OCI-LY3 (cell line): ENCODE results near the gene BUB3.

Experiments used
- EZH2phosphoT487 ChIP-seq: fragments of 200-600 bp; shearing (Covaris generic); IDR thresholded peaks from 2 replicates; pipeline ENCODE4 v1.6.1; 2018; ENCODE audit warnings: antibody characterized with exemption, mixed run types, low read depth
- TF ChIP-seq, protein P1 (sequence below): fragments of 200-600, 300-600 bp; sonication (generic); IDR thresholded peaks from 2 replicates; pipeline ENCODE4 v1.5.1; 2014; ENCODE audit warnings: antibody characterized with exemption, low read length, low read depth

DNA sequence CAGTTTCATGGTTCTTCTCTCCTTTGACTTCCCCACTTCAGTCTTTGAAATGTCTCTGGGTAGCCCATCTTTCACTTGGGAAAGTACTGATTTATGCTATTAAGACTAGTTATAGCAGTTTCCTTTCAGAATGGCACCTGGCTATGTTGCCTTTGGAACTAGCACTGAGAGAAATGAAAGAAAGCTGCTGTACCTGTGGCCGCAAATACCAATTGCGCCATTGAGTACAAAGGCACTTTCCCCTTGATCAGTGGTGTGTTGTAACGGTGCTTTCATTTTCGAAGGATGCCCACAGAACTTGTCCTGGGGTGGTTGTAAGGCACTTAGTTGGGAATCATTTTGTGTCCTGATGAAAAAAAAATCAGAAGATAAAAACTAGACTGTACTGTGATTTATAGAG lies 16.8 kb downstream of the BUB3 start:
- TF ChIP-seq, protein P1, sequence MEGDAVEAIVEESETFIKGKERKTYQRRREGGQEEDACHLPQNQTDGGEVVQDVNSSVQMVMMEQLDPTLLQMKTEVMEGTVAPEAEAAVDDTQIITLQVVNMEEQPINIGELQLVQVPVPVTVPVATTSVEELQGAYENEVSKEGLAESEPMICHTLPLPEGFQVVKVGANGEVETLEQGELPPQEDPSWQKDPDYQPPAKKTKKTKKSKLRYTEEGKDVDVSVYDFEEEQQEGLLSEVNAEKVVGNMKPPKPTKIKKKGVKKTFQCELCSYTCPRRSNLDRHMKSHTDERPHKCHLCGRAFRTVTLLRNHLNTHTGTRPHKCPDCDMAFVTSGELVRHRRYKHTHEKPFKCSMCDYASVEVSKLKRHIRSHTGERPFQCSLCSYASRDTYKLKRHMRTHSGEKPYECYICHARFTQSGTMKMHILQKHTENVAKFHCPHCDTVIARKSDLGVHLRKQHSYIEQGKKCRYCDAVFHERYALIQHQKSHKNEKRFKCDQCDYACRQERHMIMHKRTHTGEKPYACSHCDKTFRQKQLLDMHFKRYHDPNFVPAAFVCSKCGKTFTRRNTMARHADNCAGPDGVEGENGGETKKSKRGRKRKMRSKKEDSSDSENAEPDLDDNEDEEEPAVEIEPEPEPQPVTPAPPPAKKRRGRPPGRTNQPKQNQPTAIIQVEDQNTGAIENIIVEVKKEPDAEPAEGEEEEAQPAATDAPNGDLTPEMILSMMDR, result no peak
- no peak for TF ChIP-seq EZH2phosphoT487
